Measurements from ENCODE around the gene ATP1A4. TPM values are rescaled to one million over a fixed set of nuclear protein-coding genes. Genes with fewer than 3 reads are reported as not detected.

Gene ATP1A4
- total and polyA plus RNA-seq, 4 donors = not detected

- no peaks in the 10 kb centered on the region for H3K36me3 ChIP-seq (ENCODE audit: control insufficient read depth in 4 of 4, insufficient read depth in 3 of 4, low read depth in 1 of 4, low read length in 3 of 4)
- no peak overlapping the region for H3K27ac ChIP-seq (ENCODE audit: low read depth in 1 of 2, low read length in 2 of 2)
- TF ChIP-seq JUND (IDR thresholded peaks at IDR 0.05) = no peak
- TF ChIP-seq TAF1 (conservative IDR thresholded peaks at IDR 0.05) = no peak
- no peak for TF ChIP-seq FOXA1 (IDR thresholded peaks at IDR 0.05)
- TF ChIP-seq, protein P1, sequence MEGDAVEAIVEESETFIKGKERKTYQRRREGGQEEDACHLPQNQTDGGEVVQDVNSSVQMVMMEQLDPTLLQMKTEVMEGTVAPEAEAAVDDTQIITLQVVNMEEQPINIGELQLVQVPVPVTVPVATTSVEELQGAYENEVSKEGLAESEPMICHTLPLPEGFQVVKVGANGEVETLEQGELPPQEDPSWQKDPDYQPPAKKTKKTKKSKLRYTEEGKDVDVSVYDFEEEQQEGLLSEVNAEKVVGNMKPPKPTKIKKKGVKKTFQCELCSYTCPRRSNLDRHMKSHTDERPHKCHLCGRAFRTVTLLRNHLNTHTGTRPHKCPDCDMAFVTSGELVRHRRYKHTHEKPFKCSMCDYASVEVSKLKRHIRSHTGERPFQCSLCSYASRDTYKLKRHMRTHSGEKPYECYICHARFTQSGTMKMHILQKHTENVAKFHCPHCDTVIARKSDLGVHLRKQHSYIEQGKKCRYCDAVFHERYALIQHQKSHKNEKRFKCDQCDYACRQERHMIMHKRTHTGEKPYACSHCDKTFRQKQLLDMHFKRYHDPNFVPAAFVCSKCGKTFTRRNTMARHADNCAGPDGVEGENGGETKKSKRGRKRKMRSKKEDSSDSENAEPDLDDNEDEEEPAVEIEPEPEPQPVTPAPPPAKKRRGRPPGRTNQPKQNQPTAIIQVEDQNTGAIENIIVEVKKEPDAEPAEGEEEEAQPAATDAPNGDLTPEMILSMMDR (IDR thresholded peaks at IDR 0.05; ENCODE audit: low read depth, low read length, missing input control) = no peak
- no peak for TF ChIP-seq FOXA2 (IDR thresholded peaks at IDR 0.05)
- no peak for TF ChIP-seq GABPA (IDR thresholded peaks at IDR 0.05 in 1 of 2, conservative IDR thresholded peaks at IDR 0.05 in 1 of 2)
- TF ChIP-seq, protein P2, sequence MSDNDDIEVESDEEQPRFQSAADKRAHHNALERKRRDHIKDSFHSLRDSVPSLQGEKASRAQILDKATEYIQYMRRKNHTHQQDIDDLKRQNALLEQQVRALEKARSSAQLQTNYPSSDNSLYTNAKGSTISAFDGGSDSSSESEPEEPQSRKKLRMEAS (IDR thresholded peaks at IDR 0.05) = no peak
- no peak for TF ChIP-seq ZBTB33 (IDR thresholded peaks at IDR 0.05)
- no peak for TF ChIP-seq RAD21 (IDR thresholded peaks at IDR 0.05)
- TF ChIP-seq NR2F2 (IDR thresholded peaks at IDR 0.05) = no peak
- TF ChIP-seq, protein P3, sequence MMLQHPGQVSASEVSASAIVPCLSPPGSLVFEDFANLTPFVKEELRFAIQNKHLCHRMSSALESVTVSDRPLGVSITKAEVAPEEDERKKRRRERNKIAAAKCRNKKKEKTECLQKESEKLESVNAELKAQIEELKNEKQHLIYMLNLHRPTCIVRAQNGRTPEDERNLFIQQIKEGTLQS (IDR thresholded peaks at IDR 0.05) = no peak
- no peak for TF ChIP-seq HNF4G (IDR thresholded peaks at IDR 0.05)
- no peak for TF ChIP-seq SP1 (IDR thresholded peaks at IDR 0.05)
- TF ChIP-seq YY1 (IDR thresholded peaks at IDR 0.05) = no peak
- no peak for TF ChIP-seq RXRA (IDR thresholded peaks at IDR 0.05)
- no peak for TF ChIP-seq EGR1 (IDR thresholded peaks at IDR 0.05; ENCODE audit: low read depth in 2 of 2)
- TF ChIP-seq REST (IDR thresholded peaks at IDR 0.05) = no peak
- no peak for TF ChIP-seq HNF4A (conservative IDR thresholded peaks at IDR 0.05)
- WGBS = 88% methylated on average over 20 of the region's 20 CpGs
- H3K4me1 ChIP-seq (ENCODE audit: control insufficient read depth in 4 of 4, insufficient read depth in 4 of 4, low read length in 3 of 4) = peaks cover 0 to 3% (median 0%) of the 10 kb centered on the region in 4 donors
- no peaks in the 10 kb centered on the region for H3K9me3 ChIP-seq (ENCODE audit: control insufficient read depth in 4 of 4, low read length in 3 of 4)
- H3K27me3 ChIP-seq (ENCODE audit: control insufficient read depth in 4 of 4, insufficient read depth in 4 of 4, low read length in 3 of 4) = no peaks in the 10 kb centered on the region
- H3K4me3 ChIP-seq (ENCODE audit: low read depth in 1 of 3, low read length in 3 of 3) = no peak overlapping the region
- DNase-seq (ENCODE audit: low spot score) = no peak
- H3K9ac ChIP-seq (ENCODE audit: low read depth in 1 of 2, low read length in 2 of 2) = no peak overlapping the region
These were observed 16.4 kb upstream of the ATP1A4 start for GRCh38 chr1:160134791-160135572.
